ENCODE data around the gene CSF3R.

CSF3R gene

GRCh38 chr1:36455386-36455785, 27.3 kb downstream of the CSF3R start:
- no peak overlapping the region for H3K4me3 ChIP-seq (ENCODE audit: low read length)
- DNase-seq (ENCODE audit: low read depth), result peak; percentile 83
- no peak for TF ChIP-seq CTCF (IDR thresholded peaks at IDR 0.05; ENCODE audit: insufficient read depth, low read depth, low read length, missing control alignments)

- H3K4me3 ChIP-seq (ENCODE audit: low read length), result no peak overlapping the region
- TF ChIP-seq CTCF (IDR thresholded peaks at IDR 0.05; ENCODE audit: insufficient read depth, low read depth, low read length, missing control alignments), result no peak
- no peak for DNase-seq (ENCODE audit: low read depth)
Measured at GRCh38 chr1:36453600-36454388, 28.9 kb downstream of the CSF3R start.

GRCh38 chr1:36453051-36453450, 29.7 kb downstream of the CSF3R start:
- DNase-seq (ENCODE audit: low read depth), result no peak
- no peak overlapping the region for H3K4me3 ChIP-seq (ENCODE audit: low read length)
- no peak for TF ChIP-seq CTCF (IDR thresholded peaks at IDR 0.05; ENCODE audit: insufficient read depth, low read depth, low read length, missing control alignments)

GRCh38 chr1:36450919-36451305, 31.8 kb downstream of the CSF3R start:
- no peak for TF ChIP-seq CTCF (IDR thresholded peaks at IDR 0.05; ENCODE audit: insufficient read depth, low read depth, low read length, missing control alignments)
- peak overlapping the region; percentile 76 for H3K4me3 ChIP-seq (ENCODE audit: low read length)

GRCh38 chr1:36450270-36450918, 32.3 kb downstream of the CSF3R start, which contains the start of gene OSCP1:
TSS of gene OSCP1 (minus strand) at chr1:36450451. CDS start at chr1:36450369, 82 bp downstream.
- H3K4me3 ChIP-seq (ENCODE audit: low read length), result peak within 1 kb of the TSS; percentile 76
- peak; percentile 95 for DNase-seq (ENCODE audit: low read depth)
- TF ChIP-seq CTCF (IDR thresholded peaks at IDR 0.05; ENCODE audit: insufficient read depth, low read depth, low read length, missing control alignments), result no peak

More at GRCh38 chr1:36450919-36451305, 31.8 kb downstream of the CSF3R start:
- DNase-seq (ENCODE audit: low read depth), result no peak

- H3K4me3 ChIP-seq (ENCODE audit: low read length), result no peak overlapping the region
- peak; percentile 14 for TF ChIP-seq CTCF (IDR thresholded peaks at IDR 0.05; ENCODE audit: insufficient read depth, low read depth, low read length, missing control alignments)
- peak; percentile 75 for DNase-seq (ENCODE audit: low read depth)
Measured at GRCh38 chr1:36448530-36449056, 34.1 kb downstream of the CSF3R start.
